ENCODE data around the gene GAB2.
"Not testable (repeated sequence)": the region's sequence is repeated elsewhere in the genome, so short reads cannot be mapped to it uniquely, and the experiment has no call there.

DNA sequence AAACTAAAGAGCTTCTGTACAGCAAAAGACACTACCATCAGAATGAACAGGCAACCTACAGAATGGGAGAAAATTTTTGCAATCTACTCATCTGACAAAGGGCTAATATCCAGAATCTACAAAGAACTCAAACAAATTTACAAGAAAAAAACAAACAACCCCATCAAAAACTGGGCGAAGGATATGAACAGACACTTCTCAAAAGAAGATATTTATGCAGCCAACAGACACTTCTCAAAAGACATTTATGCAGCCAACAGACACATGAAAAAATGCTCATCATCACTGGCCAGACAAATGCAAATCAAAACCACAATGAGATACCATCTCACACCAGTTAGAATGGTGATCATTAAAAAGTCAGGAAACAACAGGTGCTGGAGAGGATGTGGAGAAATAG, 60.2 kb downstream of the GAB2 start:
- TF ChIP-seq, protein P1, sequence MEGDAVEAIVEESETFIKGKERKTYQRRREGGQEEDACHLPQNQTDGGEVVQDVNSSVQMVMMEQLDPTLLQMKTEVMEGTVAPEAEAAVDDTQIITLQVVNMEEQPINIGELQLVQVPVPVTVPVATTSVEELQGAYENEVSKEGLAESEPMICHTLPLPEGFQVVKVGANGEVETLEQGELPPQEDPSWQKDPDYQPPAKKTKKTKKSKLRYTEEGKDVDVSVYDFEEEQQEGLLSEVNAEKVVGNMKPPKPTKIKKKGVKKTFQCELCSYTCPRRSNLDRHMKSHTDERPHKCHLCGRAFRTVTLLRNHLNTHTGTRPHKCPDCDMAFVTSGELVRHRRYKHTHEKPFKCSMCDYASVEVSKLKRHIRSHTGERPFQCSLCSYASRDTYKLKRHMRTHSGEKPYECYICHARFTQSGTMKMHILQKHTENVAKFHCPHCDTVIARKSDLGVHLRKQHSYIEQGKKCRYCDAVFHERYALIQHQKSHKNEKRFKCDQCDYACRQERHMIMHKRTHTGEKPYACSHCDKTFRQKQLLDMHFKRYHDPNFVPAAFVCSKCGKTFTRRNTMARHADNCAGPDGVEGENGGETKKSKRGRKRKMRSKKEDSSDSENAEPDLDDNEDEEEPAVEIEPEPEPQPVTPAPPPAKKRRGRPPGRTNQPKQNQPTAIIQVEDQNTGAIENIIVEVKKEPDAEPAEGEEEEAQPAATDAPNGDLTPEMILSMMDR (IDR thresholded peaks at IDR 0.05), result not testable (repeated sequence)
- TF ChIP-seq POLR2AphosphoS5 (IDR thresholded peaks at IDR 0.05; ENCODE audit: low read depth, low read length); SIN3A (IDR thresholded peaks at IDR 0.05; ENCODE audit: borderline replicate concordance, insufficient read depth, low read depth, low read length); TCF7L2 (IDR thresholded peaks at IDR 0.05; ENCODE audit: low read depth, low read length): not testable (repeated sequence)
- TF ChIP-seq, protein P2, sequence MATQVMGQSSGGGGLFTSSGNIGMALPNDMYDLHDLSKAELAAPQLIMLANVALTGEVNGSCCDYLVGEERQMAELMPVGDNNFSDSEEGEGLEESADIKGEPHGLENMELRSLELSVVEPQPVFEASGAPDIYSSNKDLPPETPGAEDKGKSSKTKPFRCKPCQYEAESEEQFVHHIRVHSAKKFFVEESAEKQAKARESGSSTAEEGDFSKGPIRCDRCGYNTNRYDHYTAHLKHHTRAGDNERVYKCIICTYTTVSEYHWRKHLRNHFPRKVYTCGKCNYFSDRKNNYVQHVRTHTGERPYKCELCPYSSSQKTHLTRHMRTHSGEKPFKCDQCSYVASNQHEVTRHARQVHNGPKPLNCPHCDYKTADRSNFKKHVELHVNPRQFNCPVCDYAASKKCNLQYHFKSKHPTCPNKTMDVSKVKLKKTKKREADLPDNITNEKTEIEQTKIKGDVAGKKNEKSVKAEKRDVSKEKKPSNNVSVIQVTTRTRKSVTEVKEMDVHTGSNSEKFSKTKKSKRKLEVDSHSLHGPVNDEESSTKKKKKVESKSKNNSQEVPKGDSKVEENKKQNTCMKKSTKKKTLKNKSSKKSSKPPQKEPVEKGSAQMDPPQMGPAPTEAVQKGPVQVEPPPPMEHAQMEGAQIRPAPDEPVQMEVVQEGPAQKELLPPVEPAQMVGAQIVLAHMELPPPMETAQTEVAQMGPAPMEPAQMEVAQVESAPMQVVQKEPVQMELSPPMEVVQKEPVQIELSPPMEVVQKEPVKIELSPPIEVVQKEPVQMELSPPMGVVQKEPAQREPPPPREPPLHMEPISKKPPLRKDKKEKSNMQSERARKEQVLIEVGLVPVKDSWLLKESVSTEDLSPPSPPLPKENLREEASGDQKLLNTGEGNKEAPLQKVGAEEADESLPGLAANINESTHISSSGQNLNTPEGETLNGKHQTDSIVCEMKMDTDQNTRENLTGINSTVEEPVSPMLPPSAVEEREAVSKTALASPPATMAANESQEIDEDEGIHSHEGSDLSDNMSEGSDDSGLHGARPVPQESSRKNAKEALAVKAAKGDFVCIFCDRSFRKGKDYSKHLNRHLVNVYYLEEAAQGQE (IDR thresholded peaks at IDR 0.05; ENCODE audit: insufficient read depth in 1 of 2, low read depth in 2 of 2, low read length in 1 of 2), result not testable (repeated sequence)
